ENCODE measurements around the gene DPPA5.
"Not testable (repeated sequence)": the region's sequence is repeated elsewhere in the genome, so short reads cannot be mapped to it uniquely, and the experiment has no call there.

GRCh38 chr6:73303773-73304172, 50.3 kb downstream of the DPPA5 start:
- not testable (repeated sequence) for TF ChIP-seq CTCF (IDR thresholded peaks at IDR 0.05; ENCODE audit: low read depth, low read length, poor library complexity, severe bottlenecking); EZH2phosphoT487 (IDR thresholded peaks at IDR 0.05; ENCODE audit: borderline replicate concordance, low read length)
